ENCODE data around the gene UST. TPM values are rescaled to one million over a fixed set of nuclear protein-coding genes. Genes with fewer than 3 reads are reported as not detected.
A peak's percentile ranks its signal among the peaks of the same experiment; 100 is the strongest.
"Not testable (repeated sequence)": the region's sequence is repeated elsewhere in the genome, so short reads cannot be mapped to it uniquely, and the experiment has no call there.

Gene UST
- total and polyA plus RNA-seq, 2 experiments from 2014 or later, result 8.0 to 11.7 TPM

DNA sequence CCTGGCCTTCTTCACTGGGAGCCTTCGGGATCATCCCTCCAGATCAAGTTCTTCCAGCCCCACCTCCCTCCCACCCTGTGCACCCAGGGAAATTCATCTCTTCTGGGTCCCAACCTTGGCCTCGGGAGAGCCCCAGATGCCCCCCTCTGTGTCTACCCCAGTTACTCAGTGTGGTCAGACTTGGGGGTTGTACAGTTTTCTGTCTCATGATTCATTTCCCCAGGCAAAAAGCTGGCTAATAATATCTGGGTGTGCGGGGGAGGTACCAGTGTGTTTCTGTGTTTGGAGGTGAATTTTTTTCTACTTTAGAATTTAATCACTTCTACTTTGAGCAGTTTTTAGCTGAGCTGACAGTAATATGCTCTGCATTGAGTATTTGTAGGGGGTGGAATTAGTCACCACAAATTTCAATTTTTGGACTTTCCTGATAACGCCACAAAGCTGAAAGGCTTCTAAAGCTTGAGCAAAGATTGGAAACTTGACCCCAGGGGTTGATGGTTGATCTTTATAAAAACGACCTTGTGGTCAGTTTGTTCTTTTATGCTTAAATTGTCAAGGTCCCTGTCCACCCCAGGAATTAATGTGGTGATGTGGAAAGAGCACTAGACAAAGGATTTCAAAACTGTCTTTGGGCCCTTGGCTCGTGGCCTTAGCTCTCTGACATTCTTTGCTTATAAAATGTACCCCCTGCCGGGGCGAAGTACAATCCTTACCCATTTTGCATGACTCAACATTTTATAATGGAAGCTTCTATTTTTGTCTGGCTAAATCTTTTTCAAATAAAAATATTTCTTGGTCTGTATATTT, 286.0 kb downstream of the UST start:
- TF ChIP-seq EZH2 (IDR thresholded peaks at IDR 0.05; ENCODE audit: borderline replicate concordance) (no peak), EZH2phosphoT487 (IDR thresholded peaks at IDR 0.05; ENCODE audit: low read depth, severe bottlenecking, unreplicated experiment) (no peak)
- H3K27ac ChIP-seq, result peak overlapping the region; percentile 29
- H2AFZ ChIP-seq, result no peak overlapping the region
- H3K9me3 ChIP-seq (ENCODE audit: low read depth), result no peaks in the 10 kb centered on the region
- peaks cover 39% of the 10 kb centered on the region for H3K4me1 ChIP-seq (ENCODE audit: insufficient read depth)
- H3K4me2 ChIP-seq, result peak overlapping the region; percentile 20
- DNase-seq (ENCODE audit: low spot score), result no peak
- no peaks in the 10 kb centered on the region for H3K9me2 ChIP-seq (replicated peaks; ENCODE audit: insufficient read depth)
- no peak overlapping the region for H3K4me3 ChIP-seq
- no peaks in the 10 kb centered on the region for H3K36me3 ChIP-seq (replicated peaks; ENCODE audit: insufficient read depth, low read depth)
- no peaks in the 10 kb centered on the region for H4K20me1 ChIP-seq (ENCODE audit: insufficient read depth, poor library complexity, severe bottlenecking)
- 58% methylated on average over 8 of the region's 8 CpGs for WGBS (ENCODE audit: low lambda C conversion rate, missing lambda C conversion rate)
- no peaks in the 10 kb centered on the region for H3K79me2 ChIP-seq
- no peaks in the 10 kb centered on the region for H3K27me3 ChIP-seq

DNA sequence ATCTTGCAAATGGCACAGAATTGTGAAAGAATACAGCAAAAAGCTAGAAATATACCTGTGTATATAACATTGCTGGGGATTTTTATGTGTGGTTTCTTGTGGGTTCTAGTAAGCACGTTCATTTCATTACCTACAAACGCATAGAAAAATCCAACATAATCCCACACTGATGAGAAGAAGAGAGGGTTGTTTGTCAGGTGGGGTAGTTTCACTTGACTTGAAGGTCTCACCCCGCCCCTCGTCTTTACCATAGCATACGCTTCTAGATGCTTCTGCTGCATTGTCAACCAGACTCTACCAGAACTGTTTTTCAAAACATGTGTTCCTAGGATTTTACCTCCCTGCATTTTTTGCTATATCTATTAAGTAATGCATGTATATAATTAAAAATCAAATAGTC, 286.6 kb downstream of the UST start:
- WGBS (ENCODE audit: low lambda C conversion rate, missing lambda C conversion rate), result 73% methylated on average over 5 of the region's 5 CpGs
- no peaks in the 10 kb centered on the region for H3K9me3 ChIP-seq (ENCODE audit: low read depth)
- H3K27me3 ChIP-seq, result no peaks in the 10 kb centered on the region
- no peaks in the 10 kb centered on the region for H4K20me1 ChIP-seq (ENCODE audit: insufficient read depth, poor library complexity, severe bottlenecking)
- TF ChIP-seq CTCF (IDR thresholded peaks at IDR 0.05; ENCODE audit: poor library complexity) (no peak), EZH2phosphoT487 (IDR thresholded peaks at IDR 0.05; ENCODE audit: low read depth, severe bottlenecking, unreplicated experiment) (no peak), EZH2 (IDR thresholded peaks at IDR 0.05; ENCODE audit: borderline replicate concordance) (no peak)
- H3K4me2 ChIP-seq, result no peak overlapping the region
- H3K27ac ChIP-seq, result no peak overlapping the region
- H3K79me2 ChIP-seq, result no peaks in the 10 kb centered on the region
- H2AFZ ChIP-seq, result no peak overlapping the region
- no peak overlapping the region for H3K4me3 ChIP-seq
- no peak for DNase-seq (ENCODE audit: low spot score)
- H3K4me1 ChIP-seq (ENCODE audit: insufficient read depth), result peaks cover 39% of the 10 kb centered on the region
- H3K9me2 ChIP-seq (replicated peaks; ENCODE audit: insufficient read depth), result no peaks in the 10 kb centered on the region
- H3K36me3 ChIP-seq (replicated peaks; ENCODE audit: insufficient read depth, low read depth), result no peaks in the 10 kb centered on the region

DNA sequence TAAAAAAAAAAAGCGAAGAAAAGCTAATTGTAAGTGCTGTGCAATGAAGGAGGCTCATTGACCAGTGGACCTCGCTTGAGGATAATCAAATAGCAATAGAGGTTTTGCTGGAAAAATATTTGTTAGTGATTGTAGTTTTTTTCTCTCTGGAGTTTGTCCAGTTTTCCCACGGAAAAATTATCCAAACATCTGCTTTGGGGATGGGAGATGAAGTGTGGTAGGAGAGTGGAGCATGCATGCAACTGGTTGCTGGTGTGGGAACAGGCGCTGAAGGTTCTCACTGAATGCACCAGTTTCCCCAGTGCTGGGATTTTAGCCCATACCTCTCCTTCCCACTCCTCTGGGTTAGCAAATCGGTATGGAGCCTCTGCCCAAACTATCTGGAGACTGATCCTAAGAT, 288.9 kb downstream of the UST start:
- H3K4me1 ChIP-seq (ENCODE audit: insufficient read depth), result peaks cover 39% of the 10 kb centered on the region
- WGBS (ENCODE audit: low lambda C conversion rate, missing lambda C conversion rate), result 69% methylated on average over 5 of the region's 5 CpGs
- H3K36me3 ChIP-seq (replicated peaks; ENCODE audit: insufficient read depth, low read depth), result no peaks in the 10 kb centered on the region
- no peaks in the 10 kb centered on the region for H4K20me1 ChIP-seq (ENCODE audit: insufficient read depth, poor library complexity, severe bottlenecking)
- no peaks in the 10 kb centered on the region for H3K79me2 ChIP-seq
- no peak overlapping the region for H3K4me3 ChIP-seq
- no peak for DNase-seq (ENCODE audit: low spot score)
- no peak overlapping the region for H3K27ac ChIP-seq
- no peaks in the 10 kb centered on the region for H3K27me3 ChIP-seq
- no peak for TF ChIP-seq EZH2phosphoT487 (IDR thresholded peaks at IDR 0.05; ENCODE audit: low read depth, severe bottlenecking, unreplicated experiment)
- TF ChIP-seq EZH2 (IDR thresholded peaks at IDR 0.05; ENCODE audit: borderline replicate concordance), result no peak
- no peak for TF ChIP-seq CTCF (IDR thresholded peaks at IDR 0.05; ENCODE audit: poor library complexity)
- no peak overlapping the region for H3K4me2 ChIP-seq
- no peaks in the 10 kb centered on the region for H3K9me3 ChIP-seq (ENCODE audit: low read depth)
- no peaks in the 10 kb centered on the region for H3K9me2 ChIP-seq (replicated peaks; ENCODE audit: insufficient read depth)
- no peak overlapping the region for H2AFZ ChIP-seq

- 26% methylated on average over 22 of the region's 22 CpGs for WGBS (ENCODE audit: low lambda C conversion rate, missing lambda C conversion rate)
- H3K4me2 ChIP-seq, result peak overlapping the region; percentile 68
Observed at GRCh38 chr6:149037051-149037671, 290.3 kb downstream of the UST start.

DNA sequence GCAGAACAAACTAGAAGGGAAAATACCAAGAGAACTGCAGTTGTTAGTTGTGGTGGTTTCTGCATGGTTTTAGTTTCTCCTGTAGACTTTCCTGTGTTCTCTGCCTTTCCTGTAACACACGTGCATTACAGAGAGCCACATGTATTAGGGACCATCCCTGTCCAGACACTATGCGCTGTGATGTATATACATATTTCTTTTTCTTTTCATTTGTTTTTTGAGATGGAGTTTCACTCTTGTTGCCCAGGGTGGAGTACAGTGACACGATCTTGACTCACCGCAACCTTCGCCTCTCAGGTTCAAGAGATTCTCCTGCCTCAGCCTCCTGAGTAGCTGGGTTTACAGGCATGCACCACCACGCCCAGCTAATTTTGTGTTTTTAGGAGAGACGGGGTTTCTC, 292.2 kb downstream of the UST start:
- H2AFZ ChIP-seq; H3K27me3 ChIP-seq; H3K27ac ChIP-seq; H3K79me2 ChIP-seq; H3K36me3 ChIP-seq (replicated peaks; ENCODE audit: insufficient read depth, low read depth); H3K4me2 ChIP-seq; H3K9me2 ChIP-seq (replicated peaks; ENCODE audit: insufficient read depth); H3K9me3 ChIP-seq (ENCODE audit: low read depth); H4K20me1 ChIP-seq (ENCODE audit: insufficient read depth, poor library complexity, severe bottlenecking); H3K4me3 ChIP-seq; DNase-seq (ENCODE audit: low spot score): not testable (repeated sequence)
- WGBS (ENCODE audit: low lambda C conversion rate, missing lambda C conversion rate), result 95% methylated on average over 7 of the region's 7 CpGs
- H3K4me1 ChIP-seq (ENCODE audit: insufficient read depth), result peaks cover 17% of the 10 kb centered on the region

More at GRCh38 chr6:149037051-149037671, 290.3 kb downstream of the UST start:
- H3K9me2 ChIP-seq (replicated peaks; ENCODE audit: insufficient read depth), result no peaks in the 10 kb centered on the region
- H3K4me1 ChIP-seq (ENCODE audit: insufficient read depth), result peaks cover 32% of the 10 kb centered on the region
- no peak for TF ChIP-seq CTCF (IDR thresholded peaks at IDR 0.05; ENCODE audit: poor library complexity)
- no peak for TF ChIP-seq EZH2 (IDR thresholded peaks at IDR 0.05; ENCODE audit: borderline replicate concordance)
- no peak for TF ChIP-seq EZH2phosphoT487 (IDR thresholded peaks at IDR 0.05; ENCODE audit: low read depth, severe bottlenecking, unreplicated experiment)
- H3K4me3 ChIP-seq, result no peak overlapping the region
- H3K27ac ChIP-seq, result peak overlapping the region; percentile 85
- H3K9me3 ChIP-seq (ENCODE audit: low read depth), result no peaks in the 10 kb centered on the region
- DNase-seq (ENCODE audit: low spot score), result peak; percentile 60
- H3K79me2 ChIP-seq, result no peaks in the 10 kb centered on the region
- H3K27me3 ChIP-seq, result no peaks in the 10 kb centered on the region
- H4K20me1 ChIP-seq (ENCODE audit: insufficient read depth, poor library complexity, severe bottlenecking), result no peaks in the 10 kb centered on the region
- no peaks in the 10 kb centered on the region for H3K36me3 ChIP-seq (replicated peaks; ENCODE audit: insufficient read depth, low read depth)
- peak overlapping the region; percentile 29 for H2AFZ ChIP-seq
